NCI-H2196 treated with DMSO at 0.1 percent for 48 hours (cell line): ENCODE measurements around the gene TEC.
"Not testable (repeated sequence)": the region's sequence is repeated elsewhere in the genome, so short reads cannot be mapped to it uniquely, and the experiment has no call there.

Experiments used
- DNase-seq: peaks from one replicate; lab custom pipeline; 2025; ENCODE audit not compliant: unreplicated experiment; lab: John Stamatoyannopoulos, UW

Gene TEC

GRCh38 chr4:48196758-48197504, 72.7 kb downstream of the TEC start:
- DNase-seq: no peak

- no peak for DNase-seq
Observed at GRCh38 chr4:48195853-48196252, 73.8 kb downstream of the TEC start.

GRCh38 chr4:48195374-48195773, 74.3 kb downstream of the TEC start:
- no peak for DNase-seq

- DNase-seq: no peak
Observed at GRCh38 chr4:48194971-48195370, 74.7 kb downstream of the TEC start.

GRCh38 chr4:48193921-48194468, 75.6 kb downstream of the TEC start:
- no peak for DNase-seq

GRCh38 chr4:48193096-48193836, 76.4 kb downstream of the TEC start:
- no peak for DNase-seq

- no peak for DNase-seq
Observed at GRCh38 chr4:48191758-48192157, 77.9 kb downstream of the TEC start.

GRCh38 chr4:48190839-48191238, 78.8 kb downstream of the TEC start:
- DNase-seq: no peak

- DNase-seq: no peak
Observed at GRCh38 chr4:48189731-48190130, 79.9 kb downstream of the TEC start.

- no peak for DNase-seq
Observed at GRCh38 chr4:48188390-48188789, 81.2 kb downstream of the TEC start.

GRCh38 chr4:48187813-48188212, 81.8 kb downstream of the TEC start:
- DNase-seq: no peak

GRCh38 chr4:48187066-48187465, 82.6 kb downstream of the TEC start:
- not testable (repeated sequence) for DNase-seq

- DNase-seq: not testable (repeated sequence)
Observed at GRCh38 chr4:48186394-48186793, 83.2 kb downstream of the TEC start.

GRCh38 chr4:48184882-48185281, 84.8 kb downstream of the TEC start:
- no peak for DNase-seq

GRCh38 chr4:48180234-48180633, 89.4 kb downstream of the TEC start:
- no peak for DNase-seq

GRCh38 chr4:48178931-48179330, 90.7 kb downstream of the TEC start:
- DNase-seq: no peak

GRCh38 chr4:48175806-48176205, 93.8 kb downstream of the TEC start:
- no peak for DNase-seq

- no peak for DNase-seq
Observed at GRCh38 chr4:48175328-48175727, 94.3 kb downstream of the TEC start.

GRCh38 chr4:48173056-48173991, 96.3 kb downstream of the TEC start:
- DNase-seq: no peak

- DNase-seq: no peak
Observed at GRCh38 chr4:48172651-48173050, 97.0 kb downstream of the TEC start.

- no peak for DNase-seq
Observed at GRCh38 chr4:48169636-48170035, 100.0 kb downstream of the TEC start.
